GM12892 (cell line): ENCODE data around the gene KNDC1.

Source experiments
- POLR2A ChIP-seq: IDR thresholded peaks from 2 replicates; pipeline ENCODE4 v1.6.1; 2011; ENCODE audit warnings: low read depth, low read length, control low read depth
- POLR2AphosphoS5 ChIP-seq: IDR thresholded peaks from 2 replicates; pipeline ENCODE4 v1.6.1; 2011; ENCODE audit warnings: low read depth, low read length, control low read depth

GRCh38 chr10:133197786-133198185 lies 37.8 kb downstream of the KNDC1 start:
- no peak for TF ChIP-seq POLR2AphosphoS5
- no peak for TF ChIP-seq POLR2A
